ENCODE data around the gene FGGY.

FGGY gene

DNA sequence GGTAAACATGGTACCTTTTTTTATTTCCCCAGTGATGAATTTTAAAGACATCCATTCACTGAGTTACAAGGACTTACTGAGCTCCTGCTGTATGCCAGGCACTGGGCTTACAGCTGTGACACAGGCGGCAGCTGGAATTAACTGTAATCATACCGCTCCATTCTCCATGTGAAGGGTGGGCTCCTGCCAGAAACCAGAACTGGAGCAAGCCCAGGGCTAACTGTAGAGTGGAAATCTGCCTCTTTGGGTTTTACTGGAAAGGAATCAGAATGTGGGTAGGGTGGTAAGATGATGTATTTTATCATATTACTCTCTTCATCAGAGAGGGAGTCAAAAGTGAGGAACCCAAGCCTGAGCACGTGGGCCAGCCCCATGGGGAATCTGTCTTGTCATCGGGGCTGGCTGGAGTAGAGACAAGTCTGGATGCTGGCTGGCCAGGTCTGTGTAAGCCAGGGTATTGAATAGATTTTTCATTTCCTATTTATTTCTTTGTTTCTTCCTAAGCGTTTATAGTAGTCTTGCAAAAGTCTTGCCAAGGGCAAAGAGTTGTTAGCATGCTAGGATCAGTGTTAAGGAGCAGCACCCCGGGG is 21.5 kb downstream of the FGGY start:
- ChIA-PET CTCF (interaction anchor here (0.6 kb wide), 1 partner anchor 423 kb away, joined by 3 read pairs; no protein-coding TSS in a partner anchor), POLR2A (no interaction called here)
- Histone ChIP-seq H3K4me1 (ENCODE audit: control insufficient read depth, insufficient read depth, low read length) (peaks cover 3% of the 10 kb centered on the region; the same call in 1 of the 2 replicates), H3K9me3 (ENCODE audit: control insufficient read depth, insufficient read depth, low read depth, low read length) (no peaks in the 10 kb centered on the region), H3K27ac (ENCODE audit: extremely low read depth, low read depth, low read length) (no peak overlapping the region), H3K36me3 (ENCODE audit: control insufficient read depth in 2 of 2, insufficient read depth in 1 of 2, low read length in 2 of 2) (no peaks in the 10 kb centered on the region), H3K4me3 (ENCODE audit: low read depth, low read length) (no peak overlapping the region)
- TF ChIP-seq PRDM6 (tag by site-specific recombination; IDR thresholded peaks at IDR 0.05) (no peak), ZNF416 (tag by site-specific recombination; IDR thresholded peaks at IDR 0.05) (no peak), ZNF626 (tag by site-specific recombination; IDR thresholded peaks at IDR 0.05) (no peak), ZBTB44 (tag by site-specific recombination; IDR thresholded peaks at IDR 0.05) (no peak), ZNF426 (tag by site-specific recombination; IDR thresholded peaks at IDR 0.05) (no peak), ZNF274 (IDR thresholded peaks at IDR 0.05; ENCODE audit: low read length) (no peak), ZNF274 (tag by site-specific recombination; IDR thresholded peaks at IDR 0.05; ENCODE audit: borderline replicate concordance) (no peak), ZNF76 (tag by site-specific recombination; IDR thresholded peaks at IDR 0.05; ENCODE audit: borderline replicate concordance, low read depth) (no peak), ZNF433 (tag by site-specific recombination; IDR thresholded peaks at IDR 0.05; ENCODE audit: low read depth) (no peak), ZNF114 (tag by site-specific recombination; IDR thresholded peaks at IDR 0.05) (no peak), ZNF776 (tag by site-specific recombination; IDR thresholded peaks at IDR 0.05; ENCODE audit: borderline replicate concordance) (no peak), IKZF3 (tag by site-specific recombination; IDR thresholded peaks at IDR 0.05) (no peak), ZBTB8A (tag by site-specific recombination; IDR thresholded peaks at IDR 0.05) (no peak)
- TF ChIP-seq, protein P1, sequence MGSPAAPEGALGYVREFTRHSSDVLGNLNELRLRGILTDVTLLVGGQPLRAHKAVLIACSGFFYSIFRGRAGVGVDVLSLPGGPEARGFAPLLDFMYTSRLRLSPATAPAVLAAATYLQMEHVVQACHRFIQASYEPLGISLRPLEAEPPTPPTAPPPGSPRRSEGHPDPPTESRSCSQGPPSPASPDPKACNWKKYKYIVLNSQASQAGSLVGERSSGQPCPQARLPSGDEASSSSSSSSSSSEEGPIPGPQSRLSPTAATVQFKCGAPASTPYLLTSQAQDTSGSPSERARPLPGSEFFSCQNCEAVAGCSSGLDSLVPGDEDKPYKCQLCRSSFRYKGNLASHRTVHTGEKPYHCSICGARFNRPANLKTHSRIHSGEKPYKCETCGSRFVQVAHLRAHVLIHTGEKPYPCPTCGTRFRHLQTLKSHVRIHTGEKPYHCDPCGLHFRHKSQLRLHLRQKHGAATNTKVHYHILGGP (tag by site-specific recombination; IDR thresholded peaks at IDR 0.05) = no peak
- TF ChIP-seq, protein P2, sequence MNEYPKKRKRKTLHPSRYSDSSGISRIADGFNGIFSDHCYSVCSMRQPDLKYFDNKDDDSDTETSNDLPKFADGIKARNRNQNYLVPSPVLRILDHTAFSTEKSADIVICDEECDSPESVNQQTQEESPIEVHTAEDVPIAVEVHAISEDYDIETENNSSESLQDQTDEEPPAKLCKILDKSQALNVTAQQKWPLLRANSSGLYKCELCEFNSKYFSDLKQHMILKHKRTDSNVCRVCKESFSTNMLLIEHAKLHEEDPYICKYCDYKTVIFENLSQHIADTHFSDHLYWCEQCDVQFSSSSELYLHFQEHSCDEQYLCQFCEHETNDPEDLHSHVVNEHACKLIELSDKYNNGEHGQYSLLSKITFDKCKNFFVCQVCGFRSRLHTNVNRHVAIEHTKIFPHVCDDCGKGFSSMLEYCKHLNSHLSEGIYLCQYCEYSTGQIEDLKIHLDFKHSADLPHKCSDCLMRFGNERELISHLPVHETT (tag by site-specific recombination; IDR thresholded peaks at IDR 0.05) = no peak

- no peak for TF ChIP-seq ZNF398 (tag by site-specific recombination; IDR thresholded peaks at IDR 0.05)
- no peak for TF ChIP-seq ZNF19 (tag by site-specific recombination; IDR thresholded peaks at IDR 0.05; ENCODE audit: low read depth)
- no peak for TF ChIP-seq ZNF660 (tag by site-specific recombination; IDR thresholded peaks at IDR 0.05)
- no peak for TF ChIP-seq SETDB1 (IDR thresholded peaks at IDR 0.05; ENCODE audit: insufficient read length, low read length)
- TF ChIP-seq ZNF510 (tag by site-specific recombination; IDR thresholded peaks at IDR 0.05; ENCODE audit: insufficient replicate concordance) = no peak
- TF ChIP-seq ZNF214 (tag by site-specific recombination; IDR thresholded peaks at IDR 0.05; ENCODE audit: borderline replicate concordance) = no peak
- TF ChIP-seq ZNF747 (tag by site-specific recombination; IDR thresholded peaks at IDR 0.05) = no peak
- TF ChIP-seq ZNF501 (tag by site-specific recombination; IDR thresholded peaks at IDR 0.05) = no peak
- no peak for TF ChIP-seq EGR2 (tag by site-specific recombination; IDR thresholded peaks at IDR 0.05; ENCODE audit: low read depth)
- TF ChIP-seq SP3 (tag by site-specific recombination; IDR thresholded peaks at IDR 0.05) = no peak
- Histone ChIP-seq H3K4me3 (ENCODE audit: low read depth, low read length) (no peak overlapping the region), H3K4me1 (ENCODE audit: control insufficient read depth, insufficient read depth, low read length) (no peaks in the 10 kb centered on the region; the same call in 1 of the 2 replicates), H3K27ac (ENCODE audit: extremely low read depth, low read depth, low read length) (no peak overlapping the region), H3K36me3 (ENCODE audit: control insufficient read depth in 2 of 2, insufficient read depth in 1 of 2, low read length in 2 of 2) (no peaks in the 10 kb centered on the region), H3K9me3 (ENCODE audit: control insufficient read depth, insufficient read depth, low read depth, low read length) (no peaks in the 10 kb centered on the region)
- CTCF ChIA-PET = no interaction called here
- POLR2A ChIA-PET = no interaction called here
Measured at GRCh38 chr1:59322394-59322793, 25.5 kb downstream of the FGGY start.

Measured in HEK293 (cell line).